NK-92 treated with Interleukin-12 subunit alpha and Interleukin-12 subunit beta, amount 100 ng/mL, for 24 hours (cell line): ENCODE data around the gene CIROP.
"Not testable (repeated sequence)": the region's sequence is repeated elsewhere in the genome, so short reads cannot be mapped to it uniquely, and the experiment has no call there.

ENCODE experiments used
- DNase-seq: peaks from one replicate; lab custom pipeline; 2025; lab: John Stamatoyannopoulos, UW

The CIROP gene

DNA sequence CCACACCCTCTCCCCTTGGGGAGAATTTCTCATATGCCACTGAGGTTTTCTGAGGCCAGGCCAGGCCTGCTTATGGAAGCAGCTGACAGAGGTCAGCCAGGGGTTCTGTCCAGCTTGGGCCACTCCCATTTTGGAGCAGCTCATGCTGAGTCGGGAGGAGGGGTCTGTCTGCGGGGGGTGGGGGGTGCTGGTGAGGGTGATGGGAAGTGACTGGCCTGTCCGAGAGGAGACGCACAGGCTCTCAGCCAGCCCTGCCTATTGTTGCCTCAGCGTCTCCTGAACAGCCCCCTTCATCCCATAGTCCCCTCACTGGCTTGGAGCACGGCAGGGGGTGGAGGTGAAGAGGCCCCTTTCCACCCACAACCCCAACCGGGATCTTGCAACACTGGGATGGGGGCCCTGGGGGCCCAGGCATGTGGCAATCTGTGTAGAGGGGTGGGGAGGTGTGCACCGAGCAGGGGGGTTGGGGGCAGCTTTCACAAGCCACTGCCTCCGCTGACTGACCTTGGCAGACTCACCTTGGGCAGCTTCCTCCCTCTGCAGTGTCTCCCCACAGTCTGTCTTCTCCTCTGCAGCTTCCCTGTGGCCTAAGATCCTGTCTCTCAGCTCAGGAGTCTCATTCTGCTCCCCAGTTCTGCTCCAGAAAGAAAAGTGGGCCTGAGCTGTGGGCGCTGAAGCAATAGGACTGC lies 8.8 kb upstream of the CIROP start:
- DNase-seq, result no peak

DNA sequence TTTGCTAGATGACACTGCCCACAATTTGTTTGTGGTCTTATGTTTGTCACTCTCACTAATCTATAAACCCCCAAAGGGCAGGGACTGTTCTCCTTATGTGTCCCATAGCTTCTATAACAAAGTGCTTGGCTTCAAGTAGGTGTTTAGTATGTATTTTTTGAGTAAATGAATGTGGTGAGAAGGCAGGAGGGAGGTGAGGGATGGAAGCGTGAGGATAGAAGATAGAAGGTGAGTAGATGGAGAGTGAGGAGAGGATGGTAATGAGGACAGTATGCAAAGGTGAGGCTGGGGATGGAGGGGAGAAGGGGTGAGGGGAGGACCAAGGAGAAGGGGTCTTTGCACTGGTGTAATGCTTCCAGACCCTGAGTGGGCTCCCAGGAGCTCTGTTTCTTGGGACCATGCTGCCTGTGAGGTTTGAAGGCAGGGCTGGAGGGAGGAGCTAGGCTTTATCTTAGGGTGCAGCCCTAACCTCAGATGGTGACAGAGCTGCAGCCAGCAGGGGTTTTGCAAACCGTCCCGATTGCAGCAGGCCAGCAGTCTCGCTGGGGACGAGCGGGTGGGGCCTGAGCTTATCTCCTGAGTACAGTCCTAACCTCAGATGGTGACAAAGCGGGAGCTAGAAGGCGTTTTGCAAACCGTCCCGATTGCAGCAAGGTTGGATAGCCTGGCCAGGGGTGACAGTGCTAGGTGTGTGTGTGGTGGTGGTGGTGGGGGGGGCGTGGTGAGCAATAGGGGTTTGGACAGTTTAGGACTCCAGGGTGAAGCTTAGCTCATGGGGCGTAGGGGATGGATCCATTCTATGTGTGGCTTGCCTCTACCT lies 7.8 kb upstream of the CIROP start:
- DNase-seq, result peak; percentile 81

DNA sequence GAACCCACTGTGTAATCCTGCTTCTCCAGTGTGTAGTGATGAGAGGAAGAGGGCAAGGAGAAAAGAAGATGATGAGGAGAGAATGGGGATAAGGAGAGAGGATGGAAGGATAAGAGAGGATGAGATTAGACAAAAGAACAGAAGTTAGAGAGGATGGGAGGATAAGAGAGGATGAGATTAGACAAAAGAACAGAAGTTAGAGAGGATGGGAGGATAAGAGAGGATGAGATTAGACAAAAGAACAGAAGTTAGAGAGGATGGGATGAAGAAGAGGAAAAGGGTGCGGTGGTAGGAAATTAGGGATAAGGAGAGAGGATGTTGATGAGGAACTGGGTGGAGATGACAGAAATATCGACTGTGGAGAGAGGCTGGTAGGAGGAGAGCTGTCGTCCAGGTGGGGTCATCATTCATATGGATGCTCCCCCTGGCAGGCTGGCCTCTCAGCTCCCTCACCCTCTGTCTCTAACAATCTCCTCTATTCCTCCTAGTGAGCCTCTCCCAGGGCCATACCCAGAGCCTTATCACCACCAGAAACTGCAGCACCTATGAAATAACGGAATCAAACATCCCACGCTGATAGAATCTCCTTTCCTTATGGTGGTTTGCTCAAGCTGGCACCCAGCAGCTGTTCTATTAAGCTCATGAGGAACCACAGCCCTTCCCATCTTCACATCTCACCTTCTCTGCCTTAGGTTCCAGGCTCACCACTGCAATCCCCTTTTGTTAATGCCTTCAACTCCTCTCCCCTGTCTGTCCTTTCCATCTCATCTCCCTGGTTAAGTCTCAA lies 6.0 kb upstream of the CIROP start:
- no peak for DNase-seq

DNA sequence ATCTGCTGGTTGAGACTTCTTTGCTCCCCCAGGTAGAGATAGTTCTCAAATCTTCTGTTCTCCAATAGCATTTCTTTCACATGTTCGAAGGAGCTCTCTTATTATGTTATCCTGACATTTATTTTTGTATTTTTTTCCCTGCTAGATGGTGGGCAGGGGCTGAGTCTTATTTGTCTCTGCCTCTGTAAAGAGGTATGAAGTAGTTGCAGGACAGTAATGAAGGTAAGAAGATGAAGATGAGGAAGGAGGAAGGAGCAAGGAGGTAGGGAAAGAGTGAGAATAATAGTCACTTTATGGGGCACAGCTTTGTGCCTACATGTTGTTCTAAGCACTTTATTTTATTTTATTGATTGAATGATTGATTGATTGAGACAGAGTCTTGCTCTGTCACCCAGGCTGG lies 5.0 kb upstream of the CIROP start:
- no peak for DNase-seq

DNA sequence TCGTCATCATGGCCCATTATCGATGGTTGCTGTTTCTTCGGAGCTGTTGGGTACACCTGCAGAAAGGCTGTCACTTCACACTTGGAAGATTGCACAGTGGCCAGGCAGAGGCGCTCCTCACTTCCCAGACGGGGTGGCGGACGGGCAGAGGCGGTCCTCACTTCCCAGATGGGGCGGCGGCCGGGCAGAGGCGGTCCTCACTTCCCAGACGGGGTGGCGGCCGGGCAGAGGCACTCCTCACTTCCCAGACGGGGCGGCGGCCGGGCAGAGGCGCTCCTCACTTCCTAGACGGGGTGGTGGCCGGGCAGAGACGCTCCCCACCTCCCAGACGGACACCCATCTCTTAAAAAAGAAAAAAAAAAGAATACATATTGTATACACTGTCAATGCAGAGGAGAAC lies 3.4 kb upstream of the CIROP start:
- DNase-seq, result not testable (repeated sequence)

DNA sequence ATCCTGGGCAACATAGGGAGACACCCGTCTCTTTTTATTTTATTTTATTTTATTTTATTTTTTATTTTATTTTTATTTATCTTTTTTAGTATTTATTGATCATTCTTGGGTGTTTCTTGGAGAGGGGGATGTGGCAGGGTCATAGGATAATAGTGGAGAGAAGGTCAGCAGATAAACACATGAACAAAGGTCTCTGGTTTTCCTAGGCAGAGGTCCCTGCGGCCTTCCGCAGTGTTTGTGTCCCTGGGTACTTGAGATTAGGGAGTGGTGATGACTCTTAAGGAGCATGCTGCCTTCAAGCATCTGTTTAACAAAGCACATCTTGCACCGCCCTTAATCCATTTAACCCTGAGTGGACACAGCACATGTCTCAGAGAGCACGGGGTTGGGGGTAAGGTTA lies 2.8 kb upstream of the CIROP start:
- not testable (repeated sequence) for DNase-seq

DNA sequence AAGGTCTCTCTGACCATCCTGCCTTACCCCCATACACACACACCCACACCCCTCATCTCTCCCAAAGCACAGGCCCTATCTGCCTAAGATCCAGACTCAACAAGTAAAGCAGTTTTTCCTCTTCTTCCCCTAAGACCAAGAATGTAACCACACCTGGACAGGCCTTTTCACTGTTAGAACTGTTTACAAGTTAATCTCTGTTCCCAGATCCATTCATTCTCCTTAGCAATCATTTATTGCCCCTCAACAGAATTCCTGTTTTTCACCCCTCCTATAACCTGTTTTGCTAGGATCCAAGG lies 1.9 kb upstream of the CIROP start:
- no peak for DNase-seq

DNA sequence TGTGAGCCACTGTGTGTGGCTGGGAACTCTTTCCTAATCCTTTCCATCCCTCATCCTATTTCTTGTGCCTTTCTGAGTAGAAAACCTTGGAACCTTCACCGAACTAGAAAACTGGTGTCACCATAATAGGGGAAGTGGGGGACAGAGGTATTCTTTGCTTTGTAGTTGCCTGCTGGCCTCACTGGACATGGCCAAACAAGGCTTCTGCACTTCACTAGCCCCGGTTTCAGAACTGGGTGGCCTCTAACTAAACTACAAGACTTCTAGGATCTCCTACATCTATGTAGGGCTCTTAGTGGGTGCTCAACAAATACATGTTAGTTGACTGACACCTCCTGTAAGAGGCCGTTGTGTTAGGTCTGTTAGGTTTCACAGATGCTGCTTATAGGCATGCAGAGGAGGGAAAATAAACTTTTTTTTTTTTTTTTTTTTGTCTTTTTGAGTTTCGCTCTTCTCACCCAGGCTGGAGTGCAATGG lies 597 bp upstream of the CIROP start:
- DNase-seq, result no peak

DNA sequence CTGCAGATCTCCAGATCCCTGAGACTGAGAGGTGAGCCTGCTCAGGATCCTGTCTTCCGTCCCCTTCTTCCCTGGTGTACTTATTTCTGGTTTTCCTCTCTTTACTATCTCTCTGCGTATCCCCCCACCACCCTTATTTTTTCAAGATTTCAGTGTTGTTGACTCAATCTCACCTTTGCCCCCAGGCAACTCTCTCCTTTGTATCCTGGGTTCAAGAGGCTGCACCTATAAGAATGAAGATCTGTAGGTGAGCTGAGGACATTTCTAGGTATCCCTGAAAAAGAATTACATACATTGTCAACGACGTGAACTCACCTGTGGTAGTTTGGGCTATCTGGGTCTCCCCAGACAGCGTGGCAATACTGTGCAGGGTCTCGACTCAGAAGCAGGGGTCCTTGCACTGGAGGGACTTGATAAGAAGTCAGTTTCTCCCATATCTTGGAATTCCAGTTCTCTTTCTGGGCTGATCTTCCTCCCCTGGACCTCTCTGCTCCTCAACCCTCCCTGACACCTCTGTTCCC lies 659 bp downstream of the CIROP start:
- DNase-seq, result no peak

DNA sequence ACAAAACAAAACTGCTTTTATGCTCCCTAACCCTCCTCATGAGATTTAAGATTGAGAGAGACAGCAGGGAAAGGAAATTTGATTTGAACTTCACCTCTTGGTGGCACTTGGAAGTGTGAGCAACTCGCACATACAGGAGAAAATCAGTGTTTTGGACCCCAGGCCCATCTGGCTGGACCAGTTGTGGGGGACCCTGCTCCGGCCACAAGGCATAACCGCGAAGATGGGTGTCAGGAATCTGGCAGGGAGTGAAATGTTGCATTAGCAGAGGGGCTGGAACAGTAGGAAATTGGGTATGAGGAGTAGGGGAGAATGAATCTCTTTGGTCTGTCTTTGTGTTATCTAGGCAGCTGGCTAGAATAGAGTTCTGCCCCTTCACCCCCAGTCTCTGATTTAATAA lies 1.2 kb downstream of the CIROP start:
- DNase-seq, result no peak

DNA sequence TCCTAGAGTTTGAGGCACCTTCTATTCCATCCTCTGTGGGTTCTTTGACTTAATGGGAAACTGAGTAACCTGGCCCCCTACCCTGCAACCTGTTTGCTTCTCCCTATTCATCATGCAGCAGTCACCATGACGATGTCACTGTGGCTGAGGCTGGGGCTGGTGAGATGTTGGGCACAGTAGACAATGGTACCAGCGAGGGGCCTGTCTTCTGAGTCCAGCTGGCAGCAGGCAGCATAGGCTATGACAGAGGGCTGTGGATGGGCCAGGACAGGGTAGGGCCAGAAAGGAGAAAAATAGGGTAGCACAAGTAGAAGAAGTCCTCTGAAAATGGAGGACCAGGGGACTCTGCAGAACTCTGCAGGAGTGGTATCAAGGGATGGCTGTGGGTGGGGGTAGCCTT lies 2.0 kb downstream of the CIROP start:
- DNase-seq, result no peak

DNA sequence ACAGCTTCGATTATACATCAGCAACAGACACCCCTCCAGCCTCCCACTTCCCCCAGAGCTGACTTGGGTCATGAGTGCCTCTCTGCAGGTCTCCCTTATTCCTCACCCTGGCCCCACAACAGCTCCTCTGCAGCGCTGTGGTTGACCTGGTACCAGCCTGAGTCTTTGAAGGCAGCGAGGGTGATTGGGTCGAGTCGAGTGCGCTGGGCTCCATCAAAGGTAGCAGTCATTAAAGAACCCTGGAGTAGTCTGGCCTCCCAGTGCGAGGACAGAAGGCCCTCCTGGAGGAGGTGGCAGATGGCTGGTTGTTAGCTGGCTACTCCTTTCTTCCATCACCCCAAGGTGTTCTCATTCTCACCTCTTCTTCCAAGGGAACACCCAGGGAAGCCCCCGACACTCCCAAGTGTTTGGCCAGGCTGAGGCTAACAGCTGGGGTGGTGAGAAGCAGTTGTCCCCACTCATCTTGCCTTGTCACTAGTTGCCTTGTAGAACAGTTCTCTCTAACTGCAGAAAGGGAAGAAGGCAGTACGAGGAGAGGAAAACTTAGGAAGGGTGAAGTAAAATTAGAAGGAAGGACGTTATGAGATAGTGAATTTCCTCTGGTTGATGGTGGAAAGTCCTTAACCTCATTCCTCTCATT lies 2.7 kb downstream of the CIROP start:
- DNase-seq, result no peak

DNA sequence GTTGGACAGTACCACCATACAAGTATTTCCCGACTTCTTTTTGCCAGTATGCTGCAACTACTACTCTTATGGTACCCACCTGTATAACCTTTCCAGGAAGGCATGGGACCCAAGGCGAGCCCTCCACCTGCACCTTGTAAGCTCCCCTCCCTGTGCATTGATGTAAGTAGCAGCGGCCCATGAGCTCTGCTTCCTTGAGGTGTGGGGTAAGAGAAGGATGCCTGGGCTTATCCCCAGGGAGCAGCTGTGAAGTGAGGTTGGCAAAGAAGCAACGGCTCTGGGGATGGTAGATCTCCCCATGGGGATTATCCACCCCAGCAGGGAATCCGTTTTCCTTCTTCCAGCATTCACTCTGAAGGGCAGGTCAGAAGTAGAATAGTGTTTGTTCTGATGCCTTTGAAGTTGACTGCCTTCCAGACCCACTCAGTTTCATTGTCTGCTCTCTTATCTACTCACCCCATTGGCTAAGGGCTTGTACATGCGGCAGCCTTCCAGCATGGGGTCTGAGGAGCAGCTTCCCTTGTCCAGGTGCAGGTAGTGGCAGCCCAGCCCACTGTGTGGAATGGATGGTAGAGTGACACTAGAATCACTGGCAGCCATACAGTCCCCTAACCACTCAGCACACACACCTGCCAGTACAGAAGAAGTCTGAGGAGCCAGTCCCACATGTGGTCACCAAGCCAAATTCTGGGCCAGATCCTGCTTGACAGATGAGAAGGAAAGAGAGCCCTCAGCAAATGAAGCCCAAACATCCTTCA lies 3.4 kb downstream of the CIROP start:
- no peak for DNase-seq

DNA sequence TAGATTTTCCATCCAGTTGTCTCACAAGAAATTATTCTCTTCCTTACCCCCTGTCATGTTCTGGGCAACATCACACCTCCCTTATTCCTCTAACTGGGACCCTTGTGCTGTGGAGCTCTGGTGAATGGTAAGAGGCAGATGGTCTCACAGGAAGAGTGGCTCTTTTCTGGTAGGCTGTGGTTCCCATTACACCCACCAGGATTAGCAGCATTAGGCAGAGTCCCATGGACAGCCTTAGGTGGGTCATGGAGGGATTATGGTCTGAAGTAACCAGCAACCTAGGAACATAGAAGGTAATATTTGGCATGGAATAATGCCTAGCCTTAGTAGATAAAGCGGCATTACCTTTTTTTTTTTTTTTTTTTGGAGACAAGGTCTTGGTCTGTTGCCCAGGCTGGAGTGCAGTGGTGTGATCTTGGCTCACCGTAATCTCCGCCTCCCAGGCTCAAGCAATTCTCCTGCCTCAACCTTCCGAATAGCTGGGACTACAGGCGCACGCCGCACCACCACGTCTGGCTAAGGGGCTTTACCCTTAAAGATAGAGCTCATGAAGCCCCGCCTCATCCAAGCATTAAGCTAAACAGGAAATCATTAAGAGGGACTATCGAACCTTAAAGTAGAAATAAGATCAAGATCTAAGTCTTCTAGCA lies 5.5 kb downstream of the CIROP start:
- DNase-seq, result no peak

DNA sequence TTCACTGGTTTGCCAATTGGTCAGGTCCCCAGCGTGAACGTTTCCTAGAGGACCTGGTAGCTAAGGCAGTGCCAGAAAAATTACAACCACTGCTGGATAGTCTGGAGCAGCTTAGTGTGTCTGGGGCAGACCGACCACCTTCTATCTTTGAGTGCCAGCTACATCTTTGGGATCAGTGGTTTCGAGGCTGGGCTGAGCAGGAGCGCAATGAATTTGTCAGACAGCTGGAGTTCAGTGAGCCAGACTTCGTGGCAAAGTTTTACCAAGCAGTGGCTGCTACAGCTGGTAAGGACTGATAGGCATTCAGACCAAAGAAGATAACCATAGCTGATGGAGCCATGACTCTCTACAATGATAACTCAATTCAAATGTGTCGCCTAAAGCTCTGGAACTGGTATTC lies 7.0 kb downstream of the CIROP start:
- no peak for DNase-seq

DNA sequence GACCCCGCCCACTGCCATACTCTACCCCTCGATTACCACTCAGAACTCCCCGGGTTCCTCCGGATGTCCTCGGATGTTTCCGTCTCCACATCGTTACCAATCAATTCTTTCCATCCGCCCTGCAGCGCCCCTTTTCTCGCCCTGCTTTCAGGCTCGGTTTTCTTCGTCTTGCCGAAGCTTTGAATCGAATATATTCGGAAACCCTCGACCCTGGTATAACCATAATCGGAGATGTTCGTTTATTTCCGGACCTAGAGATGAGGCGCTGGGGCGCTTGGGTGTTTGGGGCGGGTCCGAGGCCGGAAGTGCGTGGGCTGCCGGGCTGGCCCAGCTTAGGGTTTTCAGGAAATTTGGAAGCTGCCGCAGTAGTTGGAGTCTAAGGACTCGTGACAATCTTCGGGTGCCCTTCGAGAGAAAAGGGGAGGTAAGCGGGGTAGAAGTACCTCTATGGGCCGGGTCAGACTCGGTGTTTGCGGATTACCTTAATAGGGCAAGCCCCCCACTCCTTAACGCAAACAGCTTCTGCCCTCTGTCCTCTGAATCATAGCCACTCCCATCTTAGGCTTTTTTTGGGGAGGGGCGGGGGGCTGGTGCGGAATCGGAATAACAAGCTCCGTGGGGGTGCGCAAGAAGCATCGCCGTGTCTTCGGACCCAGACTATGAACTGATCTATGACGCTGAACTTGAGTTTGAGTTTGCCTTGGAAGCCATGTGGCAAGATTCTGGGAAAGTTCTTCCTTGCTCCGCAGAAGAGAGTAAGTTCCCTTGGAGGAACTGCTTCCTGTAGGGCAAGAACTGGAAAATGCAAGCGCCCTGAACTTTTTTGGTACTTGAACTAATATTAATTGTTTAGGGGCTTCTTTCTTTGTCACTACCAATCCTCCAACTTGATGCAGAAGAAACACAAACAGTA lies 9.3 kb downstream of the CIROP start, which contains the start of gene C14orf119:
Gene C14orf119 (plus strand): TSS at position 310 of the 913 bp plus-strand sequence. CDS start 2,154 bp downstream, outside the sequence.
- no peak for DNase-seq

DNA sequence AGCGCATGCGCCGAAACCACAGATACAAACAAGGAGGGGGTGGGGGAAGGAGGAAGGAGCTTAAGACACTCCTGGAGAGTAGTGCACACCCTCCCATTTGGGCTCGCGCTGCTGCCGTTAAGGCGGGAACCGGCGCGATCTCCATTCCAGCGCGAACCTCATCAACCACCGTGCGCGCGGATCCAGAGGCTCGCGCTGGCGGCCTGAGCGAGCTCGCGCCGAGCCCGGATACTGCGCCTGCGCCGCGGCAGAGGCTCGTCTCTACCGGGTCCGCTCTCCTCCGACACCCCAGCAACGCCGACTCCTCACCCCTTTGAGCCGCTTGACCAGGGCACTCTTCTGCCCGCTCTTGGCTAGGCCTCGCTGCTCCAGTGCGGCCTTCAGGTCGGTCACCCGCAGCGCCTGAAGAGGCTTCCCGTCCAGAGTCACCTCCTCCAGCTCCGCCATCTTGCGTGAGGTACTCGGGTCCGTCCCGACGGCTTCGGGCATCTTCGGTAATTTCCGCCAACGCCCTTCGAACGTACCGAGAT lies 10.1 kb downstream of the CIROP start, which contains the start of gene ACIN1:
Gene ACIN1 (minus strand): TSS at position 471 of the 530 bp plus-strand sequence. CDS start 24 bp downstream, at position 447.
- no peak for DNase-seq

DNA sequence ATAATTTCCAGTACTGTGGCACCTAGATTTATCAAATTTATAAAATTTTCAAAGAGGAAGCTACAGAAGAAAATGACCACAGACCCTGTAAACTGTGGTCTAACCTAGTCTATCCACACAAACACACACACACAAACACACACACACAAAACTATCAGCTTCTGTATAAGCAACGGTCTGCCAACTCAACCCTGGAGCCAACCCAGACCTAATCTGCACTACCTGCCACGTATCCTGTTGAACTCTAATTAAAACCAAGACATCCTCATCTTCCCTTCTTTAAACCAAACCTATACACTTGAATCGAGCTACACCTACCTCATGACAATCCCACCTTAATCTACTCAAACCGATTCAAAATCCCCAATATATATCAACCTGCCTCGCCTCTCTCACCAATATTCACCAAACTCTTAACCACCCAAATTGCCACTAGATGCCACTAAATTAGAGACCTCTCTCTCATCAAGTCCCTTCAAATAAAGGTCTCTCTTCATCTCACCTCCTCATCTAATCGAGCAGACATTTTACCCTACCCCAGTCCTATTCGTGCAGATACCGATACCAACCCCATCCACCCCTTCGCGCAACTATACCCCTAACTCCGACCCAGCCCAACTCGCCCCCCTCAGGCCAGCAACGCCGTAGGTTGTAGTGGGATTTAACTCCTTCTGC lies 10.7 kb downstream of the CIROP start:
- DNase-seq, result no peak

DNA sequence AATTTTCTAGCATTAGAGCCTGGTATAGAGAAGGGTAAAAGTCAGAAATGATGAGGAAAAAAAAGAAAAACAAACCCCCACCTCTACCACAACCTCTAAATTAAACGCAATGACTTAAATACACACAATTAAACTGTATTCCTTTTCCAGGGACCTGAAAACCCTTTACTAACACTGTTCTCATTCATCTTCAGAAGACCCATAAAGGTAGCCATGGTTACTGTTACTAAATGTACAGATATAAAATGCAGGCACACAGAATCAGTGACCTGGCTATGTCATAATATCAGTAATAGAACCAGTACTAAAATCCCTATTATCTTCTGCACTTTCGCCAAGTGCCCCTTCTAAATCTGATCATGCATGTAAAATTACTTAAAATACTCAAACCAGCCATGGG lies 11.3 kb downstream of the CIROP start:
- no peak for DNase-seq
